Measurements from ENCODE around the gene DHX32.

GRCh38 chr10:125792342-125793300, 88.5 kb downstream of the DHX32 start:
- TF ChIP-seq, protein P1, sequence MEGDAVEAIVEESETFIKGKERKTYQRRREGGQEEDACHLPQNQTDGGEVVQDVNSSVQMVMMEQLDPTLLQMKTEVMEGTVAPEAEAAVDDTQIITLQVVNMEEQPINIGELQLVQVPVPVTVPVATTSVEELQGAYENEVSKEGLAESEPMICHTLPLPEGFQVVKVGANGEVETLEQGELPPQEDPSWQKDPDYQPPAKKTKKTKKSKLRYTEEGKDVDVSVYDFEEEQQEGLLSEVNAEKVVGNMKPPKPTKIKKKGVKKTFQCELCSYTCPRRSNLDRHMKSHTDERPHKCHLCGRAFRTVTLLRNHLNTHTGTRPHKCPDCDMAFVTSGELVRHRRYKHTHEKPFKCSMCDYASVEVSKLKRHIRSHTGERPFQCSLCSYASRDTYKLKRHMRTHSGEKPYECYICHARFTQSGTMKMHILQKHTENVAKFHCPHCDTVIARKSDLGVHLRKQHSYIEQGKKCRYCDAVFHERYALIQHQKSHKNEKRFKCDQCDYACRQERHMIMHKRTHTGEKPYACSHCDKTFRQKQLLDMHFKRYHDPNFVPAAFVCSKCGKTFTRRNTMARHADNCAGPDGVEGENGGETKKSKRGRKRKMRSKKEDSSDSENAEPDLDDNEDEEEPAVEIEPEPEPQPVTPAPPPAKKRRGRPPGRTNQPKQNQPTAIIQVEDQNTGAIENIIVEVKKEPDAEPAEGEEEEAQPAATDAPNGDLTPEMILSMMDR (IDR thresholded peaks at IDR 0.05): no peak
- TF ChIP-seq EP300 (IDR thresholded peaks at IDR 0.05): no peak

Data from gastroesophageal sphincter (tissue), 3 donors.